NOMO-1 treated with dmso at 0.1 percent for 144 hours (cell line): ENCODE results near the gene TNK1.
A peak's percentile ranks its signal among the peaks of the same experiment; 100 is the strongest.
"Not testable (repeated sequence)": the region's sequence is repeated elsewhere in the genome, so short reads cannot be mapped to it uniquely, and the experiment has no call there.

ENCODE experiments used
- DNase-seq: peaks from one replicate; lab custom pipeline; 2025; ENCODE audit not compliant: unreplicated experiment; lab: John Stamatoyannopoulos, UW

The TNK1 gene

GRCh38 chr17:7380855-7381683, at the start of gene TNK1:
TNK1 (plus strand) TSS chr17:7381089; CDS start chr17:7382927, 1,838 bp downstream.
- DNase-seq, result no peak

DNA sequence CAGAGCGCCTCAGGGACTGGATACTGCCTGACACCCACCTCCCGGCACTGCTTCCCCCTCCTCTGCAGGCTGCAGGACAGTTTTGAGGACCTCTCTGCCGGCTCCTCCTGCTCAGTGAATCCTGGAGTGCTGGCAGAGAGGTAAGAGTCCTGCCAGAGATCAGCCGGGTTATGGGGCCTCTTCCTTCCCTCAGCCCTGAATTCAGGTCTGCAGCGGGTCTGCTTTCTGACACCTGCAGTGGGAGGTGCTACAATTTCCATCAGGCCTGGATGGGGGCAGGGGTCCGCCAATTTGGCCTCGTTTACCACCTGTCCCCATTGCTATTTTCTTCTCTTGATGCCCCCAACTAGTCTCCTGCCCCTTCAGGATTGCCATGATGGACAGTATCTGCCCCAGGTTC, 48.8 kb upstream of the TNK1 start:
- DNase-seq, result no peak

- not testable (repeated sequence) for DNase-seq
Measured at GRCh38 chr17:7332600-7333069, 48.3 kb upstream of the TNK1 start.

DNA sequence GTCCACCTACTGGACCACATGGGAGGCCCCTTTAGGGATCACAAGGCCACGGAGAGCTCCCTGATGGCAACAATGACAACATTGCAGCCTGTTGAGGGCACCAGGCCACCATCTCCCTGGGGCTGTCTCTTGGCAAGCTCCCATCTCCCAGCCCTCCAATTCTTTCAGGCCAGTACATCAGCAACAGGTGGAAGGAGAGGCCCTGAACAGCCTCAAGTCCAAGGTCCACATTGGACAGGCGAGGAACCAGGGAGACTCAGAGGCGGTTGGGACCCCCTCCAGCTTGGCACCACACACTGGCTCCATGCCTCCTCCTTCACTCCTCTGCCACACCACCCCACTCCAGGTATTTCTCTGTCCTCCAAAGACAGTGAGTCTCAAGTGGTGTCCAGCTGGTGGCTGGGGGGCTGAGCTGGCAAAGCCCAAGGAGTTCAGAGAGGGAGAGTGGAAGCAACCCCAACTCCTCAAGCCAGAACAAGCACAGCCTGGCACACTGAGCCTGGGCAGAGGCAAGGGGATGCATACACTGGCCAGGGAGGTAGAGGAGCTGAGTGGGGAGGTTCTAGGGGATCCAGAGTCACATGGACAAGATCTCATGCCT, 45.9 kb upstream of the TNK1 start:
- no peak for DNase-seq

GRCh38 chr17:7335765-7336164, 45.1 kb upstream of the TNK1 start:
- DNase-seq, result not testable (repeated sequence)

DNA sequence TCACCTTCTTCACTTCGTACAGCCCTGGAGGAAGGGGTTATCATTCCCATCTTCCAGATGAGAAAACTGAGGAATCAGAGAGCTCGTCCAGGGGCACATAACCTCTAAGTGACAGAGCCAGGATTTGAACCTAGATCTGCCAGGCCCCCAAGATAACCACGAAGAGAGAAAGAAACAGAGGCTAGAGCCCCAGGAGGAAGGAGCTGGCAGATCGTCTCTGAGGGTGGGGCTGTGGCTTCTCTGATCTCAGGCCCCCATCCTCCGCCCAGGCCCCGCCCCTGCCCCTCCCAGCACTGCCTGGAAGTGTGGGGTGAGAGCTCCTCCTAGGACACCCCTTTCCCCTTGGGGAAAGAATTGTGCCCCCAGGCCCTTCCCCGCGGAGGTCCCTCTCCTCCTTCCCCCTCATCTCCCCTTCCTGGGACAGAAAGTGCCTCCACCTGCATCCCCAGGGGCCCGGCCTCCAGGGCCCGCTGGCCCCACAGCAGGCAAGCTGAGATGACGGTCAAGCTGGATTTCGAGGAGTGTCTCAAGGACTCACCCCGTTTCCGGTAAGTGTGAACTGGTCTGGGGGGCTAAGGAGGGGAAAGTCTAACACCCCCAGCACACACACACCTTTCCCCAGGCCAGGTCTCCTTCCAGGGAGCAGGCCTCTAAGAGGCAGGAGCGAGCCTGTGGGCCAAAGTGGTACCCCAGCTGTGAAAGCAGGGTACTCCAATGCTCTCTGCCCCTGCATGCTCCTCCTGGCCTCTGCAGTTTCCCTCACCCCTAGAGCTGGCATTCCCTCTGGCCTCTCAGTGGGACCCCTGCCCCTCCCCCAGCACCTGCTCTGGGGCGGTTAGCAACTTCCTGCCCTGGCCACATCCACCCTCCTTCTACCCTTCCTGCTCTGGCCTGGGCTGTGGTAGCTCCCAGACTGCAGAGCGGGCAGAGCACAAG, 44.4 kb upstream of the TNK1 start, which contains the start of gene ACAP1:
TSS of gene ACAP1 (plus strand) at position 290 of the 936 bp plus-strand sequence. CDS start at position 496, 206 bp downstream.
- DNase-seq, result peak; percentile 50

- not testable (repeated sequence) for DNase-seq
Measured at GRCh38 chr17:7337600-7337999, 43.3 kb upstream of the TNK1 start.

GRCh38 chr17:7340179-7340578, 40.7 kb upstream of the TNK1 start:
- DNase-seq, result no peak

DNA sequence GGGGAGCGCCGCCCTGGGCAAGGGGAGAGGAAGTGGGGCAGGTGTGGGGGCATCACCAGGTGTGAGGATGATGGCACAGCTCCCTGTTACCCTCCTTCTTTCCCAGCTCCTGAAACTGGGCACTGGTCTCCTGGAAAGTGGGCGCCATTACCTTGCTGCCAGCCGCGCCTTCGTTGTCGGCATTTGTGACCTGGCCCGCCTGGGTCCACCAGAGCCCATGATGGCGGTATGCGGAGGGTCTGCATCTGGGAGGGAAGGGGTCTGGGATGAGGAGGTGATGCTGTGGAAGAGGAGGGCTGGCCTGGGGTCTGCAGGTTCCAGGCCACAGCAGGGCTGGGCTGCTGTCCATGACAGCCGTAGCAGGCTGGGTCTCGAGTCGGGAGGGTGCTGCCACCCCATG, 39.0 kb upstream of the TNK1 start:
- DNase-seq, result no peak

GRCh38 chr17:7343250-7343649, 37.6 kb upstream of the TNK1 start:
- DNase-seq, result no peak

GRCh38 chr17:7346761-7347614, 33.9 kb upstream of the TNK1 start:
- DNase-seq, result no peak

DNA sequence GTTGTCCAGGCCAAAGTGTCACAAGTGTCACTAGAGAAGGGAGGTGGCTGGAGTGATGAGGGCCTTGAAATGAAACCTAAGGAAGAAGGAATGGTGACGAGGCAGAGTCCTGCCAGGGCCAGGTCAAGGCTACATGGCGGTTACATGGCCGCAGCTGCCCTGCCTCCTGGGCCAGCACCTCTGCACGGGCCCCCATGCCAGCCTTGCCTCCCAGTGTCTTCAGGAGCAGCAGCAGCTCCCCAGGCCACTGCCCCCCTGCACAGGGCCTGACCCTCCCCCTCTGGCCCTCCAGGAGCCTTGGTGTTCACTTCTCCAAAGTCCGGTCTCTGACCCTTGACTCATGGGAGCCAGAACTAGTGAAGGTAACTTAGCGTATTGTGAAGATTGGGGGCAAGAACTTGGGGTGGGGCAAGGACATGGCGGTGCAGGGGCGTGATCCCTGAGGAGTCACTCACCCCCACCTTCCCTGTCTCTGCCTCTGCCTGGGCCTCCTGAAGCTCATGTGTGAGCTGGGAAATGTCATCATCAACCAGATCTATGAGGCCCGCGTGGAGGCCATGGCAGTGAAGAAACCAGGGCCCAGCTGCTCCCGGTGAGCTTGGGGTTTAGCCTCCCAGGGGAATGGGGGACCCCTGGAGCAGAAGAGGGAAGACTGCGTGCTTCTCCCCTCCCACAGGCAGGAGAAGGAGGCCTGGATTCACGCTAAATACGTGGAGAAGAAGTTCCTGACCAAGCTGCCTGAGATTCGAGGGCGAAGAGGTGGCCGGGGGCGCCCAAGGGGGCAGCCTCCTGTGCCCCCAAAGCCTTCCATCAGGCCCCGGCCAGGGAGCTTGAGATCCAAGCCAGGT, 33.0 kb upstream of the TNK1 start:
- DNase-seq, result no peak

GRCh38 chr17:7348478-7349242, 32.2 kb upstream of the TNK1 start:
- DNase-seq, result no peak

GRCh38 chr17:7351665-7352502, 29.0 kb upstream of the TNK1 start, which contains the start of gene KCTD11:
KCTD11 (plus strand) TSS chr17:7352162.
- peak; percentile 30 for DNase-seq

GRCh38 chr17:7352503-7352889, 28.4 kb upstream of the TNK1 start:
- no peak for DNase-seq

GRCh38 chr17:7352910-7353635, 27.8 kb upstream of the TNK1 start:
- no peak for DNase-seq

DNA sequence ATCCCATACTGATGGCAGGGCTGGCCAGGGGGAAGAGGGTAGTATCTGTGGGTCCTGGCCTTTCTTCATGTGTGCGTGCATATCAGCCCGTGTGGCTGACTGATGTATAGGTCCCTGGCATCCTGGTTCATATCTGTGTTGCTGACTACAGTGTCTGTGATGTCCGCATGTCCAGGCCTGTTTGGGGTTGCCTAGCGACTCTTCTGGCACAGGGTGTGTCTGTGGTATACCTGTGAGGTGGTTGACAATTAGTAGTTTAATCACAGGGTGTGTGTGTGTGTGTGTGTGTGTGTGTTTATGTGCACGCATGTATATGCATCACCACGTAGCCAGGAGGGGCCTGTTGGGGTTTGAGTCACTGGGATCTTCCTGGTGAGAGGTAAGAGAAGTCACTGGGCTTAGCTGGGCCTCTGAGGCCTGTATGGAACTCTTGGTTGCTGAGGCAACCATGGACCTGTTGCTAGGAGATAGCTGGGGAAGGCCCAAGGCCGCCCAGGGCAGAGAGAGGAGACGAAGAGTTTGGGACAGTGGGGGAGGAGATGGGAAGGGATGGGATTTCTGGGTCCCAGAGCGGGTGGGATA, 26.5 kb upstream of the TNK1 start:
- DNase-seq, result no peak
